Smooth muscle cell (in vitro differentiated cells): ENCODE data around the gene MAN1C1. TPM values are rescaled to one million over a fixed set of nuclear protein-coding genes. Genes with fewer than 3 reads are reported as not detected.

ENCODE experiments used
- DNase-seq: peaks from one replicate; lab custom pipeline; 2025; ENCODE audit not compliant: unreplicated experiment; lab: John Stamatoyannopoulos, UW
- H2AFZ ChIP-seq: fragments of 200-600 bp; sonication (generic); 2 replicates; pipeline ENCODE4 v1.6.0; 2016; ENCODE audit warnings: antibody characterized with exemption, low read depth, mild to moderate bottlenecking
- H3F3A ChIP-seq: fragments of 200-600 bp; sonication (generic); 2 replicates; pipeline ENCODE4 v1.6.0; 2017; ENCODE audit warnings: antibody characterized with exemption, low read depth
- H3K27ac ChIP-seq: fragments of 200-600 bp; sonication (generic); 2 replicates; pipeline ENCODE4 v1.5.1; 2016; ENCODE audit warnings: low read depth, mild to moderate bottlenecking
- H3K27me3 ChIP-seq: fragments of 200-600 bp; sonication (generic); 2 replicates; pipeline ENCODE4 v1.6.1; 2016; ENCODE audit warnings: low read depth, mild to moderate bottlenecking
- H3K36me3 ChIP-seq: fragments of 200-600 bp; sonication (generic); 2 replicates; pipeline ENCODE4 v1.5.1; 2016; ENCODE audit warnings: low read depth
- H3K4me1 ChIP-seq: fragments of 200-600 bp; sonication (generic); 2 replicates; pipeline ENCODE4 v1.5.1; 2016; ENCODE audit warnings: low read depth
- H3K4me2 ChIP-seq: fragments of 200-600 bp; sonication (generic); 2 replicates; pipeline ENCODE4 v1.6.0; 2016; ENCODE audit warnings: mild to moderate bottlenecking
- H3K4me3 ChIP-seq: fragments of 200-600 bp; sonication (generic); 2 replicates; pipeline ENCODE4 v1.5.1; 2016; ENCODE audit warnings: mild to moderate bottlenecking
- H3K79me2 ChIP-seq: fragments of 200-600 bp; sonication (generic); 2 replicates; pipeline ENCODE4 v1.6.0; 2016; ENCODE audit warnings: low read depth, mild to moderate bottlenecking
- H3K9ac ChIP-seq: fragments of 200-600 bp; sonication (generic); 2 replicates; pipeline ENCODE4 v1.6.0; 2016; ENCODE audit warnings: low read depth
- H3K9me3 ChIP-seq: fragments of 200-600 bp; sonication (generic); replicated peaks from 2 replicates; pipeline ENCODE4 v1.5.1; 2016; ENCODE audit warnings: low read depth
- H4K20me1 ChIP-seq: fragments of 200-600 bp; sonication (generic); 2 replicates; pipeline ENCODE4 v1.6.0; 2016; ENCODE audit warnings: low read depth
- WGBS: methylation state at CpG from one replicate; pipeline ENCODE4 v1.1.7; 2016; ENCODE audit warnings: low lambda C conversion rate; 5-methylcytosine and 5-hydroxymethylcytosine counted together
- polyA plus RNA-seq: library from polyadenylated mRNA; unstranded; fragments of >200 nt; fragmentation: Nextera tagmentation; extraction: Ambion mirVana; gene quantifications from 2 replicates; pipeline ENCODE4 v1.2.1, GENCODE V29; 2016
- total RNA-seq: library from RNA; depleted of rRNA; stranded (reverse); fragments of >200 nt; gene quantifications from 2 replicates; pipeline ENCODE4 v1.2.3, GENCODE V29; 2014
- TF ChIP-seq, protein P1 (sequence below): fragments of 200-600 bp; sonication (generic); IDR thresholded peaks from 2 replicates; pipeline ENCODE4 v1.5.1; 2017; ENCODE audit warnings: borderline replicate concordance, mild to moderate bottlenecking, antibody characterized with exemption; ENCODE audit not compliant: insufficient read depth, poor library complexity, severe bottlenecking

Gene MAN1C1
- total and polyA plus RNA-seq, 2 experiments from 2014 or later, result 4.4 to 10.5 TPM

DNA sequence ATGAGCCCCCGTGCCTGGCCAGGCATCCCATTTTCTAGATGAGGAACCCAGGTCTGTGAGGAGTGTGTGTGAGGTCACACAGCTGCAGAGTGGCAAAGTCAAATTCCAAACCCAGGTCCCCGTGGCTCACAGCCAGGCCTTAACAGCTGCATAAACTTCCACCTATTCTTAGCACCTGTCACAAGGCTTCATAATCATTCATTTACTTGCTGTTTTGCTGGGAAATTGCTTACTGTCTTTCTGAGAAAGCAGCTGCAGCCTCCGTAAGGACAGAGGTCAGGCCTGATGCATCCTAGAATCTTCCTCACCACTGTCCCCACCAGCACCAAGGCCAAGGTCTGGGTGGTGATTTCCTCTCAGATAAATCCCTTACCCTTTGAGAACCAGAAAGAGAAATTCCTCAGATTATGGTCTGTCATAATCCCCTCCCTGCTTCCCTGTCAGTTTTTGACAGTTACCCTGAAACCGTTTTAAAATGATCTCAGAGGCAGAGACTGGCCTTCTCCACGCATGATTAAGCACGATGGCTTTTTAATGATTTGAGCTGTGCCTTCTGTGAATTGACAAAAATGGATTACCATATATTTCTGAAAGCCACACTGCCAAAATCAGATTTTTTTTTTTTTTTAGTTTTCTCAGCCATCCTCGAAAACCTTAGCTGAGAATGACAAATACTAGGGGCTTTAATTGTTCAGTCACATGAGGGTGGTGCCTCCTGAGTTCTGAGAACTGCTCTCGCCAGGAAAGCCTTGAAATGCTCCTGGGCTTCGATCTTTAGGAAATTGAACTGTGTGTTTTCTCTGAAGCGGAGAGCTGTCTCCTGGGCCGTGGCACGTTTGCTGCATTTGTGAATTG, 113.4 kb downstream of the MAN1C1 start:
- WGBS, result 87% methylated on average over 12 of the region's 12 CpGs
- Histone ChIP-seq H3K4me1 (peaks cover 13% of the 10 kb centered on the region), H3F3A (no peaks in the 10 kb centered on the region), H3K36me3 (no peaks in the 10 kb centered on the region), H3K9me3 (no peaks in the 10 kb centered on the region), H3K4me2 (no peak overlapping the region), H3K79me2 (no peaks in the 10 kb centered on the region), H3K27ac (no peak overlapping the region), H3K27me3 (no peaks in the 10 kb centered on the region), H4K20me1 (peaks cover 12% of the 10 kb centered on the region), H3K4me3 (no peak overlapping the region), H3K9ac (no peak overlapping the region), H2AFZ (no peak overlapping the region)
- DNase-seq, result no peak
- TF ChIP-seq, protein P1, sequence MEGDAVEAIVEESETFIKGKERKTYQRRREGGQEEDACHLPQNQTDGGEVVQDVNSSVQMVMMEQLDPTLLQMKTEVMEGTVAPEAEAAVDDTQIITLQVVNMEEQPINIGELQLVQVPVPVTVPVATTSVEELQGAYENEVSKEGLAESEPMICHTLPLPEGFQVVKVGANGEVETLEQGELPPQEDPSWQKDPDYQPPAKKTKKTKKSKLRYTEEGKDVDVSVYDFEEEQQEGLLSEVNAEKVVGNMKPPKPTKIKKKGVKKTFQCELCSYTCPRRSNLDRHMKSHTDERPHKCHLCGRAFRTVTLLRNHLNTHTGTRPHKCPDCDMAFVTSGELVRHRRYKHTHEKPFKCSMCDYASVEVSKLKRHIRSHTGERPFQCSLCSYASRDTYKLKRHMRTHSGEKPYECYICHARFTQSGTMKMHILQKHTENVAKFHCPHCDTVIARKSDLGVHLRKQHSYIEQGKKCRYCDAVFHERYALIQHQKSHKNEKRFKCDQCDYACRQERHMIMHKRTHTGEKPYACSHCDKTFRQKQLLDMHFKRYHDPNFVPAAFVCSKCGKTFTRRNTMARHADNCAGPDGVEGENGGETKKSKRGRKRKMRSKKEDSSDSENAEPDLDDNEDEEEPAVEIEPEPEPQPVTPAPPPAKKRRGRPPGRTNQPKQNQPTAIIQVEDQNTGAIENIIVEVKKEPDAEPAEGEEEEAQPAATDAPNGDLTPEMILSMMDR, result no peak

GRCh38 chr1:25731148-25731547, 114.6 kb downstream of the MAN1C1 start:
- Histone ChIP-seq H3K27ac (no peak overlapping the region), H2AFZ (no peak overlapping the region), H3K9me3 (no peaks in the 10 kb centered on the region), H3K4me2 (no peak overlapping the region), H4K20me1 (peaks cover 12% of the 10 kb centered on the region), H3K4me3 (no peak overlapping the region), H3F3A (no peaks in the 10 kb centered on the region), H3K79me2 (no peaks in the 10 kb centered on the region), H3K4me1 (peaks cover 8% of the 10 kb centered on the region), H3K36me3 (no peaks in the 10 kb centered on the region), H3K27me3 (no peaks in the 10 kb centered on the region), H3K9ac (no peak overlapping the region)
- TF ChIP-seq, protein P1, result no peak
- 89% methylated on average over 5 of the region's 5 CpGs for WGBS
- DNase-seq, result no peak

GRCh38 chr1:25731626-25732370, 115.2 kb downstream of the MAN1C1 start:
- Histone ChIP-seq H3K9ac (no peak overlapping the region), H3K4me1 (peaks cover 8% of the 10 kb centered on the region), H3K4me2 (no peak overlapping the region), H3K79me2 (no peaks in the 10 kb centered on the region), H3K36me3 (no peaks in the 10 kb centered on the region), H3F3A (no peaks in the 10 kb centered on the region), H3K9me3 (no peaks in the 10 kb centered on the region), H4K20me1 (peaks cover 12% of the 10 kb centered on the region), H3K27me3 (no peaks in the 10 kb centered on the region), H2AFZ (no peak overlapping the region), H3K4me3 (no peak overlapping the region), H3K27ac (no peak overlapping the region)
- no peak for DNase-seq
- TF ChIP-seq, protein P1, result no peak
- WGBS, result 96% methylated on average over 4 of the region's 4 CpGs
